ENCODE results near the gene SMPX.

DNA sequence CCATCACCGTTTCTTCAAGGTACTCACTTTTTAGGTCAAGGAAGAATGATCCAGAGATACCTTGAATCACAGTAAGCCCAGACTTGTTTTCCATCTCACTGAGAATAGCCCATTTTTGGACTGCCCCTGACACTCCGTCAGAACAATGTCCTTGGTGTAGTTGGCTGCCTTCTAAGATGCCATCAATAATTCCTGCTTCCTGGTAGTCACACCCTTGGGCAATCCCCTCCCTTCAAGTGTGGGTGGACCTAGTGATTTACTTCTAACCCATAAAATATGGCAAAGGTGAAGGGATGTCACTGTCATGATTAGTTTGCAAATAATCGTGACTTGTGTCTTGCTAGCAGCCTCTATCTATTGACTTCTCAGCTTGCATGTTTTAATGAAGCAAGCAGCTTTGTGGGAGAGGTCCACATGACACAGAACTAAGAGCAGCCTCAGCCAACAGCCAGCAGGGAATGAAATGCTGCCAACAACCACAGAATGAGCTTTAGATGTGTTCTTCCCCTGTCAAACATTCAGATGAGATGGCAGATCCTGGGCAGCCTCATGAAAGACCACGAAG is 79.8 kb downstream of the SMPX start:
- TF ChIP-seq, protein P1, sequence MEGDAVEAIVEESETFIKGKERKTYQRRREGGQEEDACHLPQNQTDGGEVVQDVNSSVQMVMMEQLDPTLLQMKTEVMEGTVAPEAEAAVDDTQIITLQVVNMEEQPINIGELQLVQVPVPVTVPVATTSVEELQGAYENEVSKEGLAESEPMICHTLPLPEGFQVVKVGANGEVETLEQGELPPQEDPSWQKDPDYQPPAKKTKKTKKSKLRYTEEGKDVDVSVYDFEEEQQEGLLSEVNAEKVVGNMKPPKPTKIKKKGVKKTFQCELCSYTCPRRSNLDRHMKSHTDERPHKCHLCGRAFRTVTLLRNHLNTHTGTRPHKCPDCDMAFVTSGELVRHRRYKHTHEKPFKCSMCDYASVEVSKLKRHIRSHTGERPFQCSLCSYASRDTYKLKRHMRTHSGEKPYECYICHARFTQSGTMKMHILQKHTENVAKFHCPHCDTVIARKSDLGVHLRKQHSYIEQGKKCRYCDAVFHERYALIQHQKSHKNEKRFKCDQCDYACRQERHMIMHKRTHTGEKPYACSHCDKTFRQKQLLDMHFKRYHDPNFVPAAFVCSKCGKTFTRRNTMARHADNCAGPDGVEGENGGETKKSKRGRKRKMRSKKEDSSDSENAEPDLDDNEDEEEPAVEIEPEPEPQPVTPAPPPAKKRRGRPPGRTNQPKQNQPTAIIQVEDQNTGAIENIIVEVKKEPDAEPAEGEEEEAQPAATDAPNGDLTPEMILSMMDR (IDR thresholded peaks at IDR 0.05; ENCODE audit: insufficient read depth, low read length, poor library complexity, severe bottlenecking) = no peak
- no peak for TF ChIP-seq EZH2phosphoT487 (conservative IDR thresholded peaks at IDR 0.05; ENCODE audit: low read length)
